IPS-15b (cell line): ENCODE measurements around the gene OR52B4.
"Not testable (repeated sequence)": the region's sequence is repeated elsewhere in the genome, so short reads cannot be mapped to it uniquely, and the experiment has no call there.

ENCODE experiments used
- H3K27me3 ChIP-seq: one replicate; pipeline ENCODE4 v1.6.1; 2013; ENCODE audit warnings: low read length; ENCODE audit not compliant: control insufficient read depth, insufficient read depth
- H3K36me3 ChIP-seq: one replicate; pipeline ENCODE4 v1.6.1; 2013; ENCODE audit warnings: low read length; ENCODE audit not compliant: control insufficient read depth, insufficient read depth
- H3K4me1 ChIP-seq: one replicate; pipeline ENCODE4 v1.6.1; 2013; ENCODE audit warnings: mild to moderate bottlenecking, low read length; ENCODE audit not compliant: control insufficient read depth, insufficient read depth
- H3K4me3 ChIP-seq: one replicate; pipeline ENCODE4 v1.5.1; 2013; ENCODE audit warnings: low read depth, low read length
- H3K9ac ChIP-seq: one replicate; pipeline ENCODE4 v1.6.1; 2013; ENCODE audit warnings: low read depth, mild to moderate bottlenecking, low read length
- H3K9me3 ChIP-seq: one replicate; pipeline ENCODE4 v1.6.1; 2013; ENCODE audit warnings: mild to moderate bottlenecking, low read length; ENCODE audit not compliant: control insufficient read depth, insufficient read depth

The OR52B4 gene

GRCh38 chr11:4368286-4368685 lies at the start of gene OR52B4:
TSS of gene OR52B4 (minus strand) at chr11:4368386. CDS start at chr11:4368295, 91 bp downstream.
- H3K4me3 ChIP-seq, result no peak within 1 kb of the TSS
- H3K27me3 ChIP-seq, result no peaks in the 10 kb centered on the region
- no peaks in the 10 kb centered on the region for H3K9me3 ChIP-seq
- H3K9ac ChIP-seq, result no peak within 1 kb of the TSS
- H3K4me1 ChIP-seq, result no peaks in the 10 kb centered on the region
- H3K36me3 ChIP-seq, result no peaks in the 10 kb centered on the region

- H3K36me3 ChIP-seq, result no peaks in the 10 kb centered on the region
These were observed 48.6 kb upstream of the OR52B4 start for GRCh38 chr11:4416816-4417215.

GRCh38 chr11:4416306-4416705 lies 48.1 kb upstream of the OR52B4 start:
- Histone ChIP-seq H3K9ac (no peak overlapping the region), H3K36me3 (no peaks in the 10 kb centered on the region), H3K4me3 (no peak overlapping the region), H3K4me1 (no peaks in the 10 kb centered on the region), H3K27me3 (no peaks in the 10 kb centered on the region), H3K9me3 (no peaks in the 10 kb centered on the region)

More at GRCh38 chr11:4416816-4417215, 48.6 kb upstream of the OR52B4 start:
- Histone ChIP-seq H3K27me3 (no peaks in the 10 kb centered on the region), H3K9ac (no peak overlapping the region), H3K4me1 (no peaks in the 10 kb centered on the region), H3K9me3 (no peaks in the 10 kb centered on the region), H3K4me3 (no peak overlapping the region)

DNA sequence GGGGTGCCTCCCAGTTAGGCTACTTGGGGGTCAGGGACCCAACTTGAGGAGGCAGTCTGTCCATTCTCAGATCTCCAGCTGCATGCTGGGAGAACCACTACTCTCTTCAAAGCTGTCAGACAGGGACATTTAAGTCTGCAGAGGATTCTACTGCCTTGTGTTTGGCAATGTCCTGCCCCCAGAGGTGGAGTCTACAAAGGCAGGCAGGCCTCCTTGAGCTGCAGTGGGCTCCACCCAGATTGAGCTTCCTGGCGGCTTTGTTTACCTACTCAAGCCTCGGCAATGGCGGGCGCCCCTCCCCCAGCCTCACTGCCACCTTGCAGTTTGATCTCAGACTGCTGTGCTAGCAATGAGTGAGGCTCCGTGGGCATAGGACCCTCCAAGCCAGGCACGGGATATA lies 38.0 kb upstream of the OR52B4 start:
- not testable (repeated sequence) for H3K4me1 ChIP-seq, H3K9ac ChIP-seq, H3K27me3 ChIP-seq, H3K36me3 ChIP-seq, H3K9me3 ChIP-seq, H3K4me3 ChIP-seq

GRCh38 chr11:4393858-4394223 lies 25.7 kb upstream of the OR52B4 start:
- Histone ChIP-seq H3K4me3 (peak overlapping the region; percentile 84), H3K36me3 (peaks cover 4% of the 10 kb centered on the region), H3K9ac (no peak overlapping the region), H3K27me3 (peaks cover 2% of the 10 kb centered on the region), H3K4me1 (no peaks in the 10 kb centered on the region), H3K9me3 (no peaks in the 10 kb centered on the region)

GRCh38 chr11:4393209-4393857 lies 25.1 kb upstream of the OR52B4 start, which contains the start of gene TRIM21:
TSS of gene TRIM21 (minus strand) at chr11:4393702. CDS start at chr11:4390409, 3,293 bp downstream.
- Histone ChIP-seq H3K9me3 (no peaks in the 10 kb centered on the region), H3K27me3 (peaks cover 2% of the 10 kb centered on the region), H3K4me1 (no peaks in the 10 kb centered on the region), H3K36me3 (peaks cover 4% of the 10 kb centered on the region), H3K4me3 (peak within 1 kb of the TSS; percentile 84), H3K9ac (peak within 1 kb of the TSS; percentile 51)

GRCh38 chr11:4388221-4388620 lies 20.0 kb upstream of the OR52B4 start:
- no peaks in the 10 kb centered on the region for H3K4me1 ChIP-seq
- no peak overlapping the region for H3K4me3 ChIP-seq
- H3K27me3 ChIP-seq, result no peaks in the 10 kb centered on the region
- no peaks in the 10 kb centered on the region for H3K9me3 ChIP-seq
- no peak overlapping the region for H3K9ac ChIP-seq
- H3K36me3 ChIP-seq, result peaks cover 9% of the 10 kb centered on the region

DNA sequence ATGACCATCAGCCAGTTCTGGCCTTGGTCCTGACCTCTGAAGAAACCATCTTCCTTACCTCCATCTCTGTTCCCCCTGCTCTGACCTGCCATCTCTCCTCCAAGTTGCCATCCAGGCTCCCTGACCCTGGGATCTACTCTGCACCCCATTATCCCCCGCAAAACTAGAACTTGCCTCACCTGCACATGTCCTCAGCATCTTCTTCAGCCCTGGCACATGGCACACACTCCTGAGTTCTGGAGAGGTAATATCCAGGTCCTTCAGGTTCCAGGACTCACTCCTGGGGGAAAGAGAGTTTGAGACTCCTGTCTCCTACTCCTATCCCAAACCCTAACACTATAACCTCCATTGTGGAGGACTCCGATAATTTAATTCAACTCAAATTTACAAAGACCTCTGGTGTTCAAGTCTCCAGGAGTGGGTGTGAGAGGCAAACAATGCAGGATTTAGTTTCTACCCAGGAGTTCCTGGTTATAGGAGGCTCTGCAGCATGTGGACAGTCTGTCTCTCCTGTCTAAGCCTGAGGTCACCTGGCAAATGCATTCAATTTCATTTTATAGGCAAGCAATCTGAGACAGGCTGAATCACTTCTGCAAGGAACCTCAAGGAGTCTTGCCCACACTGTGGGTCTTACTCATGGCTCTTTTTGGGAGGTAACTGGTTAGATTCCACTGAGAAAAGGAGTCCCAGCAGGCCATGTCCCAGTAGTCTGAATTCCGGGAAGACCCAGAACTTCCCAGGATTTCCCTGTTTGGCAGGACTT lies 18.0 kb upstream of the OR52B4 start:
- Histone ChIP-seq H3K4me3 (no peak overlapping the region), H3K4me1 (no peaks in the 10 kb centered on the region), H3K36me3 (peaks cover 9% of the 10 kb centered on the region), H3K27me3 (no peaks in the 10 kb centered on the region), H3K9ac (no peak overlapping the region), H3K9me3 (no peaks in the 10 kb centered on the region)

- H3K27me3 ChIP-seq, result no peaks in the 10 kb centered on the region
- H3K9me3 ChIP-seq, result no peaks in the 10 kb centered on the region
- no peak overlapping the region for H3K4me3 ChIP-seq
- H3K36me3 ChIP-seq, result peaks cover 5% of the 10 kb centered on the region
- no peak overlapping the region for H3K9ac ChIP-seq
- H3K4me1 ChIP-seq, result no peaks in the 10 kb centered on the region
These were observed 13.7 kb upstream of the OR52B4 start for GRCh38 chr11:4381901-4382300.

GRCh38 chr11:4375431-4376140 lies 7.4 kb upstream of the OR52B4 start:
- Histone ChIP-seq H3K4me1 (no peaks in the 10 kb centered on the region), H3K9me3 (no peaks in the 10 kb centered on the region), H3K9ac (no peak overlapping the region), H3K4me3 (no peak overlapping the region), H3K27me3 (no peaks in the 10 kb centered on the region), H3K36me3 (no peaks in the 10 kb centered on the region)

DNA sequence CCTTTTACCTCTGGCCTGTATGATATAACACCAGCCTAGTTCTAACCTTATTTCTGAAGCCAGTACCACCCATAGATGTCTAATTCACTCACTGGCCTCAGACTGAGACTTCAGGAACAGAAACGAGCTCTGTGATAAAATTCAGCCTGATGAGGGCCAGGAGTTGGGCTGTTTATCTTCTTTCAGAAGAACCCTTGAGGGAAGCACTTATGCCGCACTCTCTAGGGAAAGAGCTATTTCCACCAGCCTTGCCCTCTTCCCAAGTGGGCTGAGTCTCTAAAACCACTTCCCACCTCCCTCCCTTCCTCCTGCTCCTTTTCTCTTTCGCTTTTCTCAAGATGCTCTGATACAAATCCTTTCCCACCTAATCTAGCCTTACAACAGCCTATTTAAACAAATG lies 2.0 kb upstream of the OR52B4 start:
- no peaks in the 10 kb centered on the region for H3K4me1 ChIP-seq
- no peaks in the 10 kb centered on the region for H3K9me3 ChIP-seq
- H3K27me3 ChIP-seq, result no peaks in the 10 kb centered on the region
- no peak overlapping the region for H3K4me3 ChIP-seq
- no peak overlapping the region for H3K9ac ChIP-seq
- H3K36me3 ChIP-seq, result no peaks in the 10 kb centered on the region

DNA sequence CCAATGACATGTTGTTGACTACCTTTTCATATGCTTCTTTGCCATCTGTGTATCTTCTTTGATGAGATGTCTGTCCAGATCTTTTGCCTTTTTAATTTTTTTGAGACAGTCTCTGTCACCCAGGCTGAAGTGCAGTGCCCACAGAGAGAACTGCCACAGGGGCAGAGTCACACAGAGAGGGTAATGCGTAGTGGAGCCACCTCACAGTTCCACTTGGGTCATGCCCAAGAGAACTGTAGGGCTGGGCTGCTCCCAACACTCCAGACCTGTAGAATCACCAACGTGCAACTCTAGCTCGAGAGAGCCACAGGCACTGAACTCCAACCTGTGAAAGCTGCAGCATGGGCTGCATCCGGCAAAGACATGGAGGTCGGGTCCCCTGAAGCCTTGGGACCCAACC lies 20.0 kb downstream of the OR52B4 start:
- H3K4me1 ChIP-seq, H3K36me3 ChIP-seq, H3K4me3 ChIP-seq, H3K9me3 ChIP-seq, H3K9ac ChIP-seq, H3K27me3 ChIP-seq: not testable (repeated sequence)
